Heart left ventricle (tissue), 16 donors: ENCODE results near the gene CAND2. TPM values are rescaled to one million over a fixed set of nuclear protein-coding genes. Genes with fewer than 3 reads are reported as not detected.

Experiments used
- ATAC-seq, 4 donors: fragments of 200-7000 bp; cut with Tn5 transposase; one replicate each; pipeline ENCODE4 v1.9.1; 2020 to 2022; ENCODE audit warnings: moderate library complexity in 4 of 4, mild to moderate bottlenecking in 3 of 4, moderate number of reproducible peaks in 1 of 4
- DNase-seq, 5 donors: peaks; one replicate each; pipeline ENCODE4 v3.0.0-alpha.2; 2020
- H3K27ac ChIP-seq, 12 donors: fragments of 200-600 bp; sonication (generic) in 4 of 12; one replicate each; pipeline versions ENCODE4 v1.5.0 to v1.8.0; 2016 to 2022; ENCODE audit warnings: mild to moderate bottlenecking in 2 of 12
- H3K27me3 ChIP-seq, 9 donors: fragments of 200-600 bp; sonication (generic) in 2 of 9; one replicate each; pipeline versions ENCODE4 v1.5.1 to v1.8.0; 2016 to 2022; ENCODE audit warnings: mild to moderate bottlenecking in 3 of 9
- H3K36me3 ChIP-seq, 9 donors: fragments of 200-600 bp; sonication (generic) in 2 of 9; one replicate each; pipeline versions ENCODE4 v1.5.0 to v1.8.0; 2018 to 2022; ENCODE audit warnings: mild to moderate bottlenecking in 2 of 9
- H3K4me1 ChIP-seq, 12 donors: fragments of 200-600 bp; sonication (generic) in 4 of 12; one replicate each; pipeline versions ENCODE4 v1.5.0 to v1.8.0; 2016 to 2022; ENCODE audit warnings: mild to moderate bottlenecking in 3 of 12
- H3K4me3 ChIP-seq, 12 donors: fragments of 200-600 bp; sonication (generic) in 4 of 12; one replicate each; pipeline versions ENCODE4 v1.5.0 to v1.8.0; 2017 to 2022; ENCODE audit warnings: mild to moderate bottlenecking in 9 of 12, moderate library complexity in 4 of 12
- H3K9me3 ChIP-seq, 12 donors: fragments of 200-600 bp; sonication (generic) in 4 of 12; one replicate each; pipeline versions ENCODE4 v1.5.0 to v1.8.0; 2016 to 2022; ENCODE audit warnings: mild to moderate bottlenecking in 1 of 12
- CTCF ChIP-seq, 12 donors: fragments of 200-600 bp; sonication (generic) in 4 of 12; IDR thresholded peaks; one replicate each; pipeline versions ENCODE4 v1.5.0 to v1.8.0; 2018 to 2022; ENCODE audit warnings: antibody characterized with exemption in 12 of 12, mild to moderate bottlenecking in 5 of 12
- POLR2A ChIP-seq, 2 donors: fragments of 450-650 bp; IDR thresholded peaks; one replicate each; pipeline ENCODE4 v1.6.1; 2017; ENCODE audit warnings: antibody characterized with exemption in 2 of 2, mild to moderate bottlenecking in 2 of 2, moderate library complexity in 2 of 2
- WGBS, 4 donors: extraction: QIAGEN DNeasy Blood & Tissue Kit in 2 of 4; methylation state at CpG; one replicate each; pipeline versions ENCODE4 v1.1.5 to v1.1.7; 2013 to 2018; 5-methylcytosine and 5-hydroxymethylcytosine counted together
- intact Hi-C, 10 donors: fragments of 100-400 bp; cut with DNase I; formaldehyde crosslinking; loops; one replicate each; pipeline versions ENCODE4 v1.11.1 to v1.14.2; 2022
- polyA plus RNA-seq, 2 donors: library from polyadenylated mRNA; stranded (reverse); fragments of 200-250 nt; gene quantifications; one replicate each; pipeline ENCODE4 v1.2.3, GENCODE V29; 2013
- total RNA-seq, 9 donors: library from RNA; depleted of rRNA in 2 of 9; stranded (reverse); fragments of >200 nt in 2 of 9; fragmentation: NEBNext Ultra II Directional in 3 of 9; extraction: Animal tissue kit (Norgen Biotek cat#: 25700) in 3 of 9; gene quantifications; one replicate each; pipeline versions ENCODE4 v1.1.0 to v1.2.4, GENCODE V29; 2016 to 2023
- donor health status: ischemic (EF 13 %, LVEDD 7.1; RV severe dilation, severe dysfunction).
- donor health status: healthy with polysubstance abuse.
- donor health status: DM: no; HTN: yes; CAD: no.
- donor health status: DM: no; HTN: no; CAD: no.
- donor health status: ischemic (EF 25% LVEDD 6.9; RV normal size, moderate dysfunction).
- donor health status: ischemic (EF 25% LVEDD 5.7; RV mildly dilated, moderate dysfunction).
- donor health status: healthy.
- donor health status: DM: yes; HTN: yes; CAD: no.
- donor health status: ischemic (EF 35%, LVEDD 5.7; RV mildly dilated, moderate dysfunction).
- donor health status: nonischemic (EF 11% LVEDD 7.7; RV severe dilation, severe dysfunction).
- donor health status: DM: yes; HTN: yes; CAD: no.
- donor health status: PGD.
- donor health status: ischemic (EF 29% LVEDD 5.4; RV normal size, mild dysfunction).
- donor health status: nonischemic (EF 23%, LVEDD 6.1; RV moderate dilation, normal function).

Gene CAND2
- total and polyA plus RNA-seq, 11 donors, result 11.7 to 87.5 (median 67.2) TPM

DNA sequence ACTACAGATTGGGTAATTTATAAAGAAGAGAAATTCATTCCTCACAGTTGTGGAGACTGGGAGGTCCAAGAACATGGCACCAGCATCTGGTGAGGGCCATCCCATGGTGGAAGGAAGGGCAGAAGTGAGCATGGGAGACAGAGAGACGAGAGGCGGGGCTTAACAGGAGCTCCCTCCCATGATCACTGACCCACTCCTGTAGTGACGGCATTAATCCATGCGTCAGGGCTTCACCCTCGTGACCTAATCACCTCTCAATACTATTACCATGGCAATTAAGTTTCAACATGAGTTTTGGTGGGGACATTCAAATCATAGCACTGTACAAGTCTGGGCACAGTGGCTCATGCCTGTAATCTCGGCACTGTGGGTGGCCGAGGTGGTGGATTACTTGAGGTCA, 27.8 kb downstream of the CAND2 start:
- H3K9me3 ChIP-seq, result no peaks in the 10 kb centered on the region
- intact Hi-C loops, result no loop called here
- no peak overlapping the region for H3K27ac ChIP-seq
- 93 to 95% (median 94%) methylated on average over 7 of the region's 7 CpGs for WGBS, 4 donors
- peaks cover 0 to 5% (median 0%) of the 10 kb centered on the region in 12 donors for H3K4me1 ChIP-seq
- ATAC-seq (no peak), DNase-seq (no peak)
- TF ChIP-seq CTCF (IDR thresholded peaks at IDR 0.05) (no peak), POLR2A (IDR thresholded peaks at IDR 0.05) (no peak)
- H3K4me3 ChIP-seq, result no peak overlapping the region
- peaks cover 0 to 81% (median 55%) of the 10 kb centered on the region in 9 donors for H3K36me3 ChIP-seq
- no peaks in the 10 kb centered on the region for H3K27me3 ChIP-seq

DNA sequence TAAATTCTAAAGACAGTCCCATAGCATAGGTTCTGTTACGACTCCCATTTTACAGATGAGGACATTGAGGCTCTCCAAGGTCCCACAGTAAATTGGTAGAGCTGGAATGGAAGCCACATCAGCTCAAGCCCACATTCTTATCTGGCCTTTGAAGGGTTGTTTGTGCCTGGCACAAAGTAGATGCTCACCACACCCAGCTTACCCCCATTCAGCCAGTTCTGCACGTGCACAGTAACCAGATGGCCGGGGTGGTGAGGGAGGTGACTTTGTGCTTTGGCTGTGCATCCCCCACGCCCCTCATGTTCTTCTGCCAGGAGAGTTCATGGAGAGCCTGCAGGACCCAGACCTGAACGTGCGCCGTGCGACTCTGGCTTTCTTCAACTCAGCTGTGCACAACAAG, 28.7 kb downstream of the CAND2 start:
- no peak for TF ChIP-seq POLR2A (IDR thresholded peaks at IDR 0.05)
- no peak for TF ChIP-seq CTCF (IDR thresholded peaks at IDR 0.05)
- Histone ChIP-seq H3K27me3 (no peaks in the 10 kb centered on the region), H3K4me1 (peaks cover 0 to 5% (median 0%) of the 10 kb centered on the region in 12 donors), H3K9me3 (no peaks in the 10 kb centered on the region), H3K36me3 (peaks cover 0 to 84% (median 58%) of the 10 kb centered on the region in 9 donors), H3K4me3 (no peak overlapping the region), H3K27ac (no peak overlapping the region)
- 79 to 91% (median 84%) methylated on average over 7 to 8 of the region's 8 CpGs for WGBS, 4 donors
- intact Hi-C loops, result no loop called here
- DNase-seq (no peak), ATAC-seq (peak in 1 of 4 donors; percentile 6)

DNA sequence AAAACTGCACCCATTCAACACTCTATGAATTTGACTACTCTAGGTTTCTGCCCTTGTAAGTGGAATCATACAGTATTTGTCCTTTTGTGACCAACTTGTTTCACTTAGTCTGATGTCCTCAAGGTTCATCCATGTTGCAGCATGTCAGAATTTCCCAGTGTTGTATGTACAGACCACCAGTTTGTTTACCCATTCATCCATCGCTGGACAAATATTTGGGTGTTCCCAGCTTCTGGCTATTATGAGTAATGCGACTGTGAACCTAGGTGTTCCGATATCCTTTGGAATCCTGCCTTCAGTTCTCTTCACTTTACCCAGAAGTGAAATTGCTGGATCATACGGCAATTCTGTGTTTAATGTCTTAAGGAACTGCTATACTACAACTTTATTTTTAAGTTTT, 32.3 kb downstream of the CAND2 start:
- WGBS, 4 donors, result 94 to 95% (median 95%) methylated on average over 4 of the region's 4 CpGs
- no peak for ATAC-seq

DNA sequence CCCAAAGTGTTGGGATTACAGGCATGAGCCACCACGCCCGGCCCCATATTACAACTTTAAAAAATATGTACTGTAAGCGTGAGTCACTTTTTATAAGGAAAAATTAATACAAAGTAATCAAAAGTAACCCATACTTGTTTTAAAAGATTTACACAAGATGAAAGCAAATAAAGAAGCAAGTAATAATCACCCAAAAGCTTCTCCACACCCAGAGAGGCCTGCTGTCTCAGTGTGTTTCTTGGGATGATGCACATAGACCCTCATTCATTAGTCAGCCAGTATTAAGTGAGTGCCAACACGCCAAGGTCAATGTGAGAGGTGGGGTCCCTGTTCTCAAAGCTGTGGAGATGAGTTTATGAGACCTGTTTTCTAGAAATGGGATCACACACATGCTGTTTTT, 32.9 kb downstream of the CAND2 start:
- TF ChIP-seq CTCF (IDR thresholded peaks at IDR 0.05) (no peak), POLR2A (IDR thresholded peaks at IDR 0.05) (no peak)
- no peak overlapping the region for H3K27ac ChIP-seq
- DNase-seq (no peak), ATAC-seq (no peak)
- WGBS, 4 donors, result 90 to 94% (median 91%) methylated on average over 4 of the region's 4 CpGs
- peaks cover 0 to 100% (median 93%) of the 10 kb centered on the region in 9 donors for H3K36me3 ChIP-seq
- no peak overlapping the region for H3K4me3 ChIP-seq
- intact Hi-C loops, result no loop called here
- no peaks in the 10 kb centered on the region for H3K27me3 ChIP-seq
- no peaks in the 10 kb centered on the region for H3K4me1 ChIP-seq
- no peaks in the 10 kb centered on the region for H3K9me3 ChIP-seq

More for the DNA sequence above, 32.3 kb downstream of the CAND2 start:
- intact Hi-C loops, result no loop called here
- Histone ChIP-seq H3K36me3 (peaks cover 0 to 97% (median 86%) of the 10 kb centered on the region in 9 donors), H3K4me3 (no peak overlapping the region), H3K27me3 (no peaks in the 10 kb centered on the region), H3K4me1 (no peaks in the 10 kb centered on the region), H3K9me3 (no peaks in the 10 kb centered on the region), H3K27ac (no peak overlapping the region)
- DNase-seq, result no peak
- TF ChIP-seq POLR2A (IDR thresholded peaks at IDR 0.05) (no peak), CTCF (IDR thresholded peaks at IDR 0.05) (no peak)
